DOHH2 (cell line): ENCODE results near the gene KANSL3.
"Not testable (repeated sequence)": the region's sequence is repeated elsewhere in the genome, so short reads cannot be mapped to it uniquely, and the experiment has no call there.

Source experiments
- H3F3A ChIP-seq: fragments of 200-600 bp; sonication (generic), shearing (Covaris generic); 2 replicates; pipeline ENCODE4 v1.6.0; 2016; ENCODE audit warnings: antibody characterized with exemption, mild to moderate bottlenecking; ENCODE audit not compliant: control insufficient read depth, insufficient read depth
- H3K27ac ChIP-seq: fragments of 200-600 bp; sonication (generic); 2 replicates; pipeline ENCODE4 v1.5.1; 2014; ENCODE audit warnings: low read depth, mild to moderate bottlenecking, low read length, moderate library complexity
- H3K27me3 ChIP-seq: fragments of 200-600 bp; sonication (generic); 2 replicates; pipeline ENCODE4 v1.6.1; 2014; ENCODE audit warnings: mild to moderate bottlenecking, low read length, mixed read lengths; ENCODE audit not compliant: control insufficient read depth
- H3K36me3 ChIP-seq: fragments of 200-600 bp; sonication (generic); 2 replicates; pipeline ENCODE4 v1.6.1; 2014; ENCODE audit warnings: mild to moderate bottlenecking, low read length, moderate library complexity, mixed read lengths; ENCODE audit not compliant: control insufficient read depth
- H3K4me1 ChIP-seq: fragments of 200-600 bp; sonication (generic); 2 replicates; pipeline ENCODE4 v1.6.1; 2014; ENCODE audit warnings: mild to moderate bottlenecking, low read length, mixed read lengths; ENCODE audit not compliant: control insufficient read depth
- H3K4me2 ChIP-seq: fragments of 200-600 bp; sonication (generic); 2 replicates; pipeline ENCODE4 v1.6.0; 2014; ENCODE audit warnings: mild to moderate bottlenecking, low read length, moderate library complexity
- H3K4me3 ChIP-seq: fragments of 200-600 bp; sonication (generic); 2 replicates; pipeline ENCODE4 v1.5.1; 2014; ENCODE audit warnings: mild to moderate bottlenecking, low read length, mixed read lengths
- H3K79me2 ChIP-seq: fragments of 200-600 bp; sonication (generic); 2 replicates; pipeline ENCODE4 v1.6.1; 2014; ENCODE audit warnings: mild to moderate bottlenecking, low read length, mixed read lengths; ENCODE audit not compliant: control insufficient read depth
- H3K9me2 ChIP-seq: fragments of 200-600 bp; sonication (generic); replicated peaks from 2 replicates; pipeline ENCODE4 v1.6.1; 2014; ENCODE audit warnings: mild to moderate bottlenecking, low read length, mixed read lengths; ENCODE audit not compliant: control insufficient read depth
- H3K9me3 ChIP-seq: fragments of 200-600 bp; sonication (generic); 2 replicates; pipeline ENCODE4 v1.6.1; 2014; ENCODE audit warnings: antibody characterized with exemption, low read length, mixed read lengths; ENCODE audit not compliant: control insufficient read depth, insufficient read depth
- H4K20me1 ChIP-seq: fragments of 200-600 bp; sonication (generic); 2 replicates; pipeline ENCODE4 v1.6.0; 2014; ENCODE audit warnings: low read depth, mild to moderate bottlenecking, antibody characterized with exemption, low read length, moderate library complexity; ENCODE audit not compliant: control insufficient read depth, insufficient read depth
- CTCF ChIP-seq: fragments of 200-600 bp; sonication (generic); IDR thresholded peaks from one replicate; pipeline ENCODE4 v1.5.1; 2014; ENCODE audit warnings: antibody characterized with exemption, mild to moderate bottlenecking, low read depth, low read length; ENCODE audit not compliant: poor library complexity, severe bottlenecking
- EZH2phosphoT487 ChIP-seq: fragments of 200-600 bp; sonication (generic); IDR thresholded peaks from 2 replicates; pipeline ENCODE4 v1.6.1; 2017; ENCODE audit warnings: borderline replicate concordance, mild to moderate bottlenecking, antibody characterized with exemption, low read length, moderate library complexity, mixed read lengths

Gene KANSL3

GRCh38 chr2:96662360-96662759 is 24.2 kb upstream of the KANSL3 start:
- H3K36me3 ChIP-seq, result no peaks in the 10 kb centered on the region
- H3K9me2 ChIP-seq, result no peaks in the 10 kb centered on the region
- H3K79me2 ChIP-seq, result no peaks in the 10 kb centered on the region
- no peak for TF ChIP-seq EZH2phosphoT487
- no peak overlapping the region for H3K4me3 ChIP-seq
- no peaks in the 10 kb centered on the region for H3F3A ChIP-seq
- H3K27me3 ChIP-seq, result no peaks in the 10 kb centered on the region
- no peaks in the 10 kb centered on the region for H4K20me1 ChIP-seq
- no peak overlapping the region for H3K4me2 ChIP-seq
- no peaks in the 10 kb centered on the region for H3K9me3 ChIP-seq
- no peaks in the 10 kb centered on the region for H3K4me1 ChIP-seq
- H3K27ac ChIP-seq, result no peak overlapping the region

- Histone ChIP-seq H3K27me3 (no peaks in the 10 kb centered on the region), H3K27ac (no peak overlapping the region), H3K4me1 (peaks cover 5% of the 10 kb centered on the region), H3K9me3 (no peaks in the 10 kb centered on the region), H3K9me2 (no peaks in the 10 kb centered on the region), H3K36me3 (no peaks in the 10 kb centered on the region), H3F3A (no peaks in the 10 kb centered on the region), H3K79me2 (no peaks in the 10 kb centered on the region), H3K4me3 (no peak overlapping the region), H3K4me2 (no peak overlapping the region), H4K20me1 (no peaks in the 10 kb centered on the region)
- TF ChIP-seq EZH2phosphoT487, result no peak
- TF ChIP-seq CTCF, result no peak
Measured at GRCh38 chr2:96661324-96661723, 23.2 kb upstream of the KANSL3 start.

- no peaks in the 10 kb centered on the region for H3K9me2 ChIP-seq
- H3K4me3 ChIP-seq, result no peak overlapping the region
- no peaks in the 10 kb centered on the region for H3K36me3 ChIP-seq
- H4K20me1 ChIP-seq, result no peaks in the 10 kb centered on the region
- H3K79me2 ChIP-seq, result no peaks in the 10 kb centered on the region
- H3K4me2 ChIP-seq, result peak overlapping the region; percentile 37
- TF ChIP-seq EZH2phosphoT487, result no peak
- no peaks in the 10 kb centered on the region for H3K9me3 ChIP-seq
- peaks cover 2% of the 10 kb centered on the region; the same call in 1 of the 2 replicates for H3K27me3 ChIP-seq
- H3F3A ChIP-seq, result no peaks in the 10 kb centered on the region
- H3K4me1 ChIP-seq, result peaks cover 7% of the 10 kb centered on the region
- no peak overlapping the region for H3K27ac ChIP-seq
Measured at GRCh38 chr2:96656540-96656939, 18.4 kb upstream of the KANSL3 start.

- Histone ChIP-seq H3K4me3 (no peak overlapping the region), H3K79me2 (no peaks in the 10 kb centered on the region), H3K9me2 (no peaks in the 10 kb centered on the region), H3K9me3 (no peaks in the 10 kb centered on the region), H3K27ac (no peak overlapping the region), H3F3A (no peaks in the 10 kb centered on the region), H3K27me3 (peaks cover 2% of the 10 kb centered on the region; the same call in 1 of the 2 replicates), H4K20me1 (no peaks in the 10 kb centered on the region), H3K36me3 (no peaks in the 10 kb centered on the region), H3K4me1 (peaks cover 7% of the 10 kb centered on the region), H3K4me2 (no peak overlapping the region)
- no peak for TF ChIP-seq CTCF
- no peak for TF ChIP-seq EZH2phosphoT487
Measured at GRCh38 chr2:96655526-96655925, 17.4 kb upstream of the KANSL3 start.

- H4K20me1 ChIP-seq, H3F3A ChIP-seq, H3K9me2 ChIP-seq, H3K4me1 ChIP-seq, H3K9me3 ChIP-seq, H3K36me3 ChIP-seq, H3K4me3 ChIP-seq, H3K27me3 ChIP-seq, H3K27ac ChIP-seq, H3K79me2 ChIP-seq, H3K4me2 ChIP-seq: not testable (repeated sequence)
Measured at GRCh38 chr2:96654791-96655190, 16.7 kb upstream of the KANSL3 start.
